RWPE1 (cell line): ENCODE results near the gene COA1.

ENCODE experiments used
- CTCF ChIA-PET: fragments of 350-600 bp; sonication (Branson Sonifier 250); formaldehyde crosslinking; extraction: SDS; loops from one replicate; lab custom pipeline; 2021; lab: Yijun Ruan, JAX
- POLR2A ChIA-PET: fragments of 400-600 bp; formaldehyde crosslinking; extraction: SDS; loops from one replicate; lab custom pipeline; 2020; ENCODE audit warnings: antibody characterized with exemption; ENCODE audit not compliant: low non-redundant PET; lab: Yijun Ruan, JAX
- DNase-seq: peaks from one replicate; pipeline ENCODE4 v3.0.0; 2012; ENCODE audit warnings: low spot score
- H3K27ac ChIP-seq: fragments of 450-650 bp; 2 replicates; pipeline ENCODE4 v1.5.1; 2017
- TF ChIP-seq, protein P1 (sequence below): fragments of 450-650 bp; conservative IDR thresholded peaks from 2 replicates; pipeline ENCODE4 v1.5.1; 2017; ENCODE audit warnings: low read depth, mild to moderate bottlenecking

COA1 gene

GRCh38 chr7:43753843-43754242 lies 24.5 kb upstream of the COA1 start:
- H3K27ac ChIP-seq: no peak overlapping the region
- CTCF ChIA-PET: no interaction called here

DNA sequence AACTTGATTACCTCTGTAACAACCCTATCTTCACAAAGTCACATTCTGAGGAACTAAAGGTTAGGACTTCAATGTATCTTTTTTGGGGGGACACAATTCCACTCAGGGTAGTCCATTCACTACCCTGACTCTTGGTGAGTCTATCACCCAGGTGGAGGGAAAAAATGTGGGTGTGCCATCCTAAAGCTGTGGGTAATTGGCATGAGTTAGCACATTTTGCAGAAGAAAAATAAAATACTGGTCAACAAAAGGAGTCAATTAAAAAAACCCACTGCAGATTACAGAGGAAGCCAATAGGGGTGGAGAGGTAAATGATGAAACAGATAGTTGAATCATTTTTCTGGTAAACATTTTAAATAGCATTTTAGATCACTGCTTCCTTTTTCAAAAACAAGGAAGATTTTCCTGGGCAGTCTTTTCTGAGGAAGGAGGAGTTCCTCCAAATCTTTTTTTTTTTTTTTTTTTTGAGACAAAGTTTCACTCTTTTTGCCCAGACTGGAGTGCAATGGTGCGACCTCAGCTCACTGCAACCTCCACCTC lies 24.0 kb upstream of the COA1 start:
- DNase-seq: no peak
- CTCF ChIA-PET: no interaction called here
- POLR2A ChIA-PET: interaction anchor here (0.7 kb wide), 1 partner anchor 266 kb away, joined by 3 read pairs; no protein-coding TSS in a partner anchor
- TF ChIP-seq, protein P1, sequence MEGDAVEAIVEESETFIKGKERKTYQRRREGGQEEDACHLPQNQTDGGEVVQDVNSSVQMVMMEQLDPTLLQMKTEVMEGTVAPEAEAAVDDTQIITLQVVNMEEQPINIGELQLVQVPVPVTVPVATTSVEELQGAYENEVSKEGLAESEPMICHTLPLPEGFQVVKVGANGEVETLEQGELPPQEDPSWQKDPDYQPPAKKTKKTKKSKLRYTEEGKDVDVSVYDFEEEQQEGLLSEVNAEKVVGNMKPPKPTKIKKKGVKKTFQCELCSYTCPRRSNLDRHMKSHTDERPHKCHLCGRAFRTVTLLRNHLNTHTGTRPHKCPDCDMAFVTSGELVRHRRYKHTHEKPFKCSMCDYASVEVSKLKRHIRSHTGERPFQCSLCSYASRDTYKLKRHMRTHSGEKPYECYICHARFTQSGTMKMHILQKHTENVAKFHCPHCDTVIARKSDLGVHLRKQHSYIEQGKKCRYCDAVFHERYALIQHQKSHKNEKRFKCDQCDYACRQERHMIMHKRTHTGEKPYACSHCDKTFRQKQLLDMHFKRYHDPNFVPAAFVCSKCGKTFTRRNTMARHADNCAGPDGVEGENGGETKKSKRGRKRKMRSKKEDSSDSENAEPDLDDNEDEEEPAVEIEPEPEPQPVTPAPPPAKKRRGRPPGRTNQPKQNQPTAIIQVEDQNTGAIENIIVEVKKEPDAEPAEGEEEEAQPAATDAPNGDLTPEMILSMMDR: no peak
- no peak overlapping the region for H3K27ac ChIP-seq

More at GRCh38 chr7:43753843-43754242, 24.5 kb upstream of the COA1 start:
- POLR2A ChIA-PET: interaction anchor here (0.7 kb wide), 2 partner anchors 11 to 266 kb away, joined by 3 to 8 read pairs; no protein-coding TSS in a partner anchor
- no peak for DNase-seq
- TF ChIP-seq, protein P1: no peak

GRCh38 chr7:43752411-43752810 lies 23.1 kb upstream of the COA1 start:
- H3K27ac ChIP-seq: no peak overlapping the region

GRCh38 chr7:43750016-43750887 lies 20.9 kb upstream of the COA1 start:
- no peak for DNase-seq

More at GRCh38 chr7:43752411-43752810, 23.1 kb upstream of the COA1 start:
- TF ChIP-seq, protein P1: no peak
- DNase-seq: no peak
- ChIA-PET POLR2A (no interaction called here), CTCF (interaction anchor here (0.6 kb wide), 1 partner anchor 31 kb away, joined by 3 read pairs; no protein-coding TSS in a partner anchor)

GRCh38 chr7:43749383-43749940 lies 20.1 kb upstream of the COA1 start:
- H3K27ac ChIP-seq: no peak overlapping the region
- TF ChIP-seq, protein P1: no peak
- CTCF ChIA-PET: interaction anchor here (0.7 kb wide), 1 partner anchor 90 kb away, joined by 4 read pairs; no protein-coding TSS in a partner anchor
- DNase-seq: no peak
- POLR2A ChIA-PET: no interaction called here

More at GRCh38 chr7:43750016-43750887, 20.9 kb upstream of the COA1 start:
- TF ChIP-seq, protein P1: no peak
- CTCF ChIA-PET: interaction anchor here (0.7 kb wide), 1 partner anchor 89 kb away, joined by 4 read pairs; no protein-coding TSS in a partner anchor
- H3K27ac ChIP-seq: no peak overlapping the region
- POLR2A ChIA-PET: no interaction called here
